Activated gamma-delta T cell treated with anti-CD3 and anti-CD28 coated beads, Interleukin-2, amount 50 U/mL, for 16 hours (primary cell): ENCODE data around the gene ITGAX.

Experiments used
- DNase-seq: peaks from one replicate; pipeline ENCODE4 v3.0.0-alpha.2; 2020; ENCODE audit warnings: low read depth

The ITGAX gene

GRCh38 chr16:31350275-31351005 is 4.5 kb upstream of the ITGAX start:
- DNase-seq, result no peak

GRCh38 chr16:31351246-31351941 is 3.6 kb upstream of the ITGAX start:
- no peak for DNase-seq

GRCh38 chr16:31351942-31352325 is 3.0 kb upstream of the ITGAX start:
- no peak for DNase-seq

GRCh38 chr16:31352376-31353115 is 2.4 kb upstream of the ITGAX start:
- DNase-seq, result no peak

GRCh38 chr16:31355431-31356100 is 590 bp downstream of the ITGAX start:
- no peak for DNase-seq

- DNase-seq, result no peak
These were observed 1.8 kb downstream of the ITGAX start for GRCh38 chr16:31356566-31357323.

GRCh38 chr16:31357324-31358109 is 2.5 kb downstream of the ITGAX start:
- DNase-seq, result no peak

GRCh38 chr16:31360251-31360650 is 5.3 kb downstream of the ITGAX start:
- no peak for DNase-seq

GRCh38 chr16:31361201-31362110 is 6.5 kb downstream of the ITGAX start:
- no peak for DNase-seq

GRCh38 chr16:31362476-31363405 is 7.8 kb downstream of the ITGAX start:
- no peak for DNase-seq

GRCh38 chr16:31363721-31364120 is 8.7 kb downstream of the ITGAX start:
- no peak for DNase-seq

- no peak for DNase-seq
These were observed 9.4 kb downstream of the ITGAX start for GRCh38 chr16:31364421-31364820.

GRCh38 chr16:31365131-31365865 is 10.3 kb downstream of the ITGAX start:
- no peak for DNase-seq

GRCh38 chr16:31367853-31368252 is 12.9 kb downstream of the ITGAX start:
- DNase-seq, result no peak

- DNase-seq, result no peak
These were observed 16.0 kb downstream of the ITGAX start for GRCh38 chr16:31371008-31371407.

- DNase-seq, result no peak
These were observed 16.9 kb downstream of the ITGAX start for GRCh38 chr16:31371619-31372484.

GRCh38 chr16:31373235-31373634 is 18.3 kb downstream of the ITGAX start:
- DNase-seq, result no peak
